GM12878 (cell line): ENCODE results near the gene FBXO21. TPM values are rescaled to one million over a fixed set of nuclear protein-coding genes. Genes with fewer than 3 reads are reported as not detected.

Experiments used
- ATF2 ChIP-seq: IDR thresholded peaks from 2 replicates; pipeline ENCODE4 v1.6.1; 2012; ENCODE audit warnings: low read length, inconsistent platforms
- E2F8 ChIP-seq: fragments of 450-650 bp; IDR thresholded peaks from 2 replicates; pipeline ENCODE4 v1.6.1; 2018; ENCODE audit warnings: mild to moderate bottlenecking, low read depth, moderate library complexity; ENCODE audit not compliant: partially characterized antibody
- GATAD2B ChIP-seq: fragments of 450-650 bp; conservative IDR thresholded peaks from 2 replicates; pipeline ENCODE4 v1.6.1; 2017; ENCODE audit warnings: low read depth, mild to moderate bottlenecking, moderate library complexity
- HDAC2 ChIP-seq: fragments of 200-600 bp; sonication (generic); IDR thresholded peaks from 2 replicates; pipeline ENCODE4 v1.6.1; 2017
- IKZF2 ChIP-seq, 2 experiments: fragments of 450-650 bp; IDR thresholded peaks; 2 replicates each; pipeline ENCODE4 v1.6.1; 2017; ENCODE audit warnings: mild to moderate bottlenecking in 2 of 2, moderate library complexity in 2 of 2
- IRF5 ChIP-seq: fragments of 450-650 bp; IDR thresholded peaks from 2 replicates; pipeline ENCODE4 v1.6.1; 2017; ENCODE audit warnings: borderline replicate concordance
- MXI1 ChIP-seq: fragments of 150-350 bp; IDR thresholded peaks from 2 replicates; pipeline ENCODE4 v1.6.1; 2011; ENCODE audit warnings: low read depth, mild to moderate bottlenecking, inconsistent platforms, low read length, improper control_type of control experiment
- MYC ChIP-seq: IDR thresholded peaks from 2 replicates; pipeline ENCODE4 v1.6.1; 2011; ENCODE audit warnings: mild to moderate bottlenecking, low read length, moderate library complexity, inconsistent platforms; ENCODE audit not compliant: insufficient read depth, insufficient replicate concordance, insufficient read length, severe bottlenecking
- NFXL1 ChIP-seq: fragments of 450-650 bp; IDR thresholded peaks from 2 replicates; pipeline ENCODE4 v1.6.1; 2017; ENCODE audit warnings: antibody characterized with exemption, mild to moderate bottlenecking, borderline replicate concordance
- NKRF ChIP-seq: fragments of 450-650 bp; conservative IDR thresholded peaks from 2 replicates; pipeline ENCODE4 v1.6.1; 2017; ENCODE audit warnings: mild to moderate bottlenecking, moderate library complexity
- PAX5 ChIP-seq: IDR thresholded peaks from 2 replicates; pipeline ENCODE4 v1.6.1; 2011; ENCODE audit warnings: low read depth, low read length, borderline replicate concordance
- POLR2AphosphoS5 ChIP-seq: IDR thresholded peaks from 2 replicates; pipeline ENCODE4 v1.6.1; 2011; ENCODE audit warnings: mild to moderate bottlenecking, low read length, inconsistent platforms
- REST ChIP-seq: IDR thresholded peaks from 2 replicates; pipeline ENCODE4 v1.6.1; 2012; ENCODE audit warnings: mild to moderate bottlenecking, low read depth, low read length
- SP1 ChIP-seq: IDR thresholded peaks from one replicate; pipeline ENCODE4 v1.6.1; 2011; ENCODE audit warnings: low read depth, low read length
- TAF1 ChIP-seq: IDR thresholded peaks from 2 replicates; pipeline ENCODE4 v1.6.1; 2011; ENCODE audit warnings: mild to moderate bottlenecking, low read depth, low read length, borderline replicate concordance
- TCF3 ChIP-seq: IDR thresholded peaks from 2 replicates; pipeline ENCODE4 v1.6.1; 2012; ENCODE audit warnings: low read depth, mild to moderate bottlenecking, low read length, borderline replicate concordance; ENCODE audit not compliant: insufficient read depth
- WRNIP1 ChIP-seq: IDR thresholded peaks from 2 replicates; pipeline ENCODE4 v1.6.1; 2011; ENCODE audit warnings: low read depth, low read length, improper control_type of control experiment, borderline replicate concordance
- ZNF622 ChIP-seq: fragments of 450-650 bp; IDR thresholded peaks from 2 replicates; pipeline ENCODE4 v1.6.1; 2017; ENCODE audit warnings: mild to moderate bottlenecking, inconsistent platforms
- polyA plus RNA-seq, 11 experiments: library from polyadenylated mRNA; depleted of rRNA in 4 of 11; unstranded in 6 of 11; stranded (reverse) in 5 of 11; fragments of >200 nt; fragmentation: Nextera tagmentation in 4 of 11; fragmentation: Illumina TruSeq in 1 of 11; extraction: Ambion mirVana in 4 of 11; extraction: Trizol in 1 of 11; gene quantifications; 1 replicate in 1 of 11; 2 replicates in 10 of 11; pipeline versions ENCODE4 v1.2.1 to v1.2.3, GENCODE V29; 2011 to 2016; ENCODE audit warnings: inconsistent platforms in 2 of 11, missing spikeins in 2 of 11, low read depth in 1 of 11
- total RNA-seq, 4 experiments: library from RNA; depleted of rRNA in 3 of 4; stranded (reverse); fragments of >200 nt in 3 of 4; fragmentation: Illumina TruSeq in 1 of 4; extraction: Trizol in 1 of 4; gene quantifications; 2 replicates each; pipeline versions ENCODE4 v1.2.1 to v1.2.3, GENCODE V29; 2013 to 2021

Gene FBXO21
- total and polyA plus RNA-seq, 10 of the 15 experiments (the other 5 are each of a cell fraction or from before 2014, with no cell fraction given) = 5.5 to 32.6 (median 18.9) TPM

GRCh38 chr12:117098361-117099217 is 91.7 kb downstream of the FBXO21 start (continued):
- TF ChIP-seq ATF2 = no peak
- 0 out of 2 replicates have a peak, but pooled peaks have one; percentile 27 for TF ChIP-seq PAX5
- TF ChIP-seq REST = no peak
- no peak for TF ChIP-seq ZNF622
- TF ChIP-seq E2F8 = no peak
- TF ChIP-seq HDAC2 = 0 out of 2 replicates have a peak, but pooled peaks have one; percentile 44
- no peak for TF ChIP-seq NFXL1
- TF ChIP-seq WRNIP1 = no peak
- TF ChIP-seq POLR2AphosphoS5 = peak; percentile 13; the same call in 1 of the 2 replicates
- no peak; the same call in 1 of the 2 replicates for TF ChIP-seq NKRF
- TF ChIP-seq MXI1 = no peak
- no peak for TF ChIP-seq GATAD2B
- TF ChIP-seq IKZF2 (IDR thresholded peaks at IDR 0.05) = no peak
- TF ChIP-seq IRF5 = no peak
- TF ChIP-seq TCF3 = no peak
- no peak for TF ChIP-seq MYC
- no peak for TF ChIP-seq SP1
- TF ChIP-seq TAF1 = no peak
